H9 (cell line): ENCODE data around the gene PEX1. TPM values are rescaled to one million over a fixed set of nuclear protein-coding genes. Genes with fewer than 3 reads are reported as not detected.

Experiments used
- DNase-seq: peaks from one replicate; pipeline ENCODE4 v3.0.0-alpha.2; 2017
- H2AFZ ChIP-seq: one replicate; pipeline ENCODE4 v1.6.1; 2013; ENCODE audit warnings: mild to moderate bottlenecking, low read length, control low read depth, moderate library complexity
- H2AK5ac ChIP-seq: 2 replicates; pipeline ENCODE4 v1.6.1; 2013; ENCODE audit warnings: low read length, control low read depth, mixed read lengths; ENCODE audit not compliant: insufficient read length
- H2BK120ac ChIP-seq: one replicate; pipeline ENCODE4 v1.6.1; 2013; ENCODE audit warnings: low read depth, mild to moderate bottlenecking, low read length, control low read depth, inconsistent platforms; ENCODE audit not compliant: poor library complexity, severe bottlenecking
- H2BK12ac ChIP-seq: 2 replicates; pipeline ENCODE4 v1.6.1; 2013; ENCODE audit warnings: low read length, control low read depth, mixed read lengths, low read depth; ENCODE audit not compliant: insufficient read length
- H2BK15ac ChIP-seq: 2 replicates; pipeline ENCODE4 v1.6.1; 2013; ENCODE audit warnings: low read depth, low read length, control low read depth
- H2BK20ac ChIP-seq: one replicate; pipeline ENCODE4 v1.6.1; 2013; ENCODE audit warnings: low read depth, mild to moderate bottlenecking, low read length, control low read depth, inconsistent platforms; ENCODE audit not compliant: poor library complexity, severe bottlenecking
- H2BK5ac ChIP-seq: 2 replicates; pipeline ENCODE4 v1.6.1; 2013; ENCODE audit warnings: low read length, control low read depth, mixed read lengths; ENCODE audit not compliant: insufficient read length
- H3K14ac ChIP-seq: 2 replicates; pipeline ENCODE4 v1.6.1; 2013; ENCODE audit warnings: low read length, control low read depth; ENCODE audit not compliant: insufficient read depth
- H3K18ac ChIP-seq: 2 replicates; pipeline ENCODE4 v1.6.1; 2013; ENCODE audit warnings: low read depth, mild to moderate bottlenecking, mixed read lengths, low read length, control low read depth; ENCODE audit not compliant: insufficient read length
- H3K23ac ChIP-seq: 2 replicates; pipeline ENCODE4 v1.6.1; 2013; ENCODE audit warnings: low read length, control low read depth, mixed read lengths, low read depth; ENCODE audit not compliant: insufficient read length
- H3K23me2 ChIP-seq: 2 replicates; pipeline ENCODE4 v1.6.1; 2013; ENCODE audit warnings: low read depth, mild to moderate bottlenecking, mixed read lengths, low read length, control low read depth; ENCODE audit not compliant: insufficient read length, poor library complexity, severe bottlenecking
- H3K27ac ChIP-seq: 2 replicates; pipeline ENCODE4 v1.5.1; 2013; ENCODE audit warnings: low read length, control low read depth, mixed read lengths, low read depth; ENCODE audit not compliant: insufficient read length
- H3K27me3 ChIP-seq: 2 replicates; pipeline ENCODE4 v1.6.1; 2013; ENCODE audit warnings: low read length, control low read depth, inconsistent platforms; ENCODE audit not compliant: insufficient read depth
- H3K4ac ChIP-seq: 2 replicates; pipeline ENCODE4 v1.6.1; 2013; ENCODE audit warnings: low read depth, mild to moderate bottlenecking, control low read depth, inconsistent platforms, low read length, moderate library complexity
- H3K4me1 ChIP-seq: 2 replicates; pipeline ENCODE4 v1.6.1; 2013; ENCODE audit warnings: low read length, control low read depth, inconsistent platforms; ENCODE audit not compliant: insufficient read depth
- H3K4me2 ChIP-seq: 2 replicates; pipeline ENCODE4 v1.6.1; 2013; ENCODE audit warnings: low read length, control low read depth, mixed read lengths; ENCODE audit not compliant: insufficient read length, insufficient read depth
- H3K56ac ChIP-seq: 2 replicates; pipeline ENCODE4 v1.6.1; 2013; ENCODE audit warnings: low read depth, mild to moderate bottlenecking, mixed read lengths, low read length, control low read depth; ENCODE audit not compliant: insufficient read length
- H3K79me1 ChIP-seq: 2 replicates; pipeline ENCODE4 v1.6.1; 2013; ENCODE audit warnings: low read depth, mild to moderate bottlenecking, moderate library complexity, low read length, control low read depth, inconsistent platforms; ENCODE audit not compliant: insufficient read depth, poor library complexity, severe bottlenecking
- H3K79me2 ChIP-seq: 2 replicates; pipeline ENCODE4 v1.6.1; 2013; ENCODE audit warnings: low read length, control low read depth, inconsistent platforms; ENCODE audit not compliant: insufficient read depth
- H3K9ac ChIP-seq: 2 replicates; pipeline ENCODE4 v1.6.1; 2013; ENCODE audit warnings: low read length, control low read depth, mixed read lengths; ENCODE audit not compliant: insufficient read length; ENCODE audit errors: extremely low read depth
- H3K9me3 ChIP-seq: one replicate; pipeline ENCODE4 v1.6.1; 2013; ENCODE audit warnings: low read depth, low read length, inconsistent platforms; ENCODE audit not compliant: control insufficient read depth
- H3T11ph ChIP-seq: one replicate; pipeline ENCODE4 v1.6.1; 2013; ENCODE audit warnings: mild to moderate bottlenecking, low read length, control low read depth, inconsistent platforms
- H4K20me1 ChIP-seq: one replicate; pipeline ENCODE4 v1.6.1; 2013; ENCODE audit not compliant: control insufficient read depth, insufficient read length, insufficient read depth
- H4K5ac ChIP-seq: 2 replicates; pipeline ENCODE4 v1.6.1; 2013; ENCODE audit warnings: low read depth, mild to moderate bottlenecking, mixed read lengths, low read length, control low read depth; ENCODE audit not compliant: insufficient read length
- H4K8ac ChIP-seq: replicated peaks from 2 replicates; pipeline ENCODE4 v1.6.1; 2013; ENCODE audit warnings: low read length, control low read depth, mixed read lengths, low read depth; ENCODE audit not compliant: insufficient read length
- H4K91ac ChIP-seq: 2 replicates; pipeline ENCODE4 v1.6.1; 2013; ENCODE audit warnings: low read depth, mild to moderate bottlenecking, moderate library complexity, mixed read lengths, low read length, control low read depth; ENCODE audit not compliant: insufficient read length
- H3K27ac Mint-ChIP-seq, 3 experiments: 2 replicates in 2 of 3; 3 replicates in 1 of 3; pipeline ENCODE4 v1.8.0; 2020 to 2021; ENCODE audit warnings: mixed read lengths in 3 of 3, mild to moderate bottlenecking in 1 of 3, moderate library complexity in 1 of 3
- H3K27me3 Mint-ChIP-seq: 2 replicates; pipeline ENCODE4 v1.8.0; 2021; ENCODE audit warnings: low read depth, mild to moderate bottlenecking, moderate library complexity, mixed read lengths
- H3K36me3 Mint-ChIP-seq, 3 experiments: 2 replicates in 2 of 3; 3 replicates in 1 of 3; pipeline ENCODE4 v1.8.0; 2020 to 2021; ENCODE audit warnings: low read depth in 3 of 3, mixed read lengths in 3 of 3; ENCODE audit not compliant: insufficient read depth in 1 of 3
- H3K4me1 Mint-ChIP-seq, 2 experiments: 2 replicates each; pipeline ENCODE4 v1.8.0; 2020; ENCODE audit warnings: mixed read lengths in 2 of 2
- H3K4me3 Mint-ChIP-seq, 2 experiments: 2 replicates in 1 of 2; 3 replicates in 1 of 2; pipeline ENCODE4 v1.8.0; 2020 to 2021; ENCODE audit warnings: mild to moderate bottlenecking in 2 of 2, mixed read lengths in 2 of 2, moderate library complexity in 1 of 2
- H3K9me3 Mint-ChIP-seq, 2 experiments: 2 replicates in 1 of 2; 3 replicates in 1 of 2; pipeline ENCODE4 v1.8.0; 2020; ENCODE audit warnings: mild to moderate bottlenecking in 2 of 2, mixed read lengths in 2 of 2, moderate library complexity in 1 of 2
- WGBS: extraction: QIAGEN DNeasy Blood & Tissue Kit; methylation state at CpG from one replicate; pipeline ENCODE4 v1.1.7; 2013; ENCODE audit warnings: missing lambda C conversion rate, low lambda C conversion rate, mixed read lengths; ENCODE audit not compliant: insufficient read length; ENCODE audit errors: extremely low coverage; 5-methylcytosine and 5-hydroxymethylcytosine counted together
- total RNA-seq: library from RNA; stranded (reverse); gene quantifications from 2 replicates; pipeline ENCODE4 v1.2.1, GENCODE V29; 2021
- TF ChIP-seq, protein P1 (sequence below): fragments of 200-600 bp; sonication (generic); conservative IDR thresholded peaks from 3 replicates; pipeline ENCODE4 v1.8.0; 2021; ENCODE audit warnings: antibody characterized with exemption, mild to moderate bottlenecking

Gene PEX1
- total RNA-seq, 1 experiment from 2014 or later = 21.8 TPM

DNA sequence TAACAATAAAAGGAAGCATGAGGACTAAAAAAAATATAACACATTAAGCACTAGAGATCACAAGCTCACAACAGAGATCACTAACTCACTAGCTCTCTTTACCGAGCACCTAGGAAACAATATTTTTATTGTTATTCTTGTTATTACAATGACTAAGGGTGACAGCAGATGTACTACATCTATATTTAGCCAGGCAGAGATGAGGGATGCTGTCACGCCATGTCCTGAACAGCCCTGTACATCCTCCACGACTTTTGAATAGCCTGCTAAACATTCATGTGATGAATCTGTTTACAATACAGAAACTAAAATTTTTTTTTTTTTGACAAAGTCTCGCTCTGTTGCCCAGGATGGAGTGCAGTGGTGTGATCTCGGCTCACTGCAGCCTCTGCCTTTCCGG is 39.1 kb upstream of the PEX1 start:
- WGBS = no CpG with 5 or more reads among the region's 6 CpGs
- Histone ChIP-seq H2BK5ac (no peak overlapping the region), H3K23ac (no peak overlapping the region), H2AFZ (no peak overlapping the region), H2AK5ac (no peak overlapping the region), H3K27ac (no peak overlapping the region), H3K4me2 (no peak overlapping the region), H4K8ac (no peak overlapping the region), H2BK120ac (no peak overlapping the region), H4K91ac (no peak overlapping the region), H3K14ac (no peak overlapping the region), H4K20me1 (no peaks in the 10 kb centered on the region), H3K79me2 (no peaks in the 10 kb centered on the region), H2BK20ac (no peak overlapping the region), H3K9me3 (no peaks in the 10 kb centered on the region), H2BK15ac (no peak overlapping the region), H2BK12ac (no peak overlapping the region), H3K4ac (no peak overlapping the region), H3K79me1 (peaks cover 3% of the 10 kb centered on the region), H3K4me1 (no peaks in the 10 kb centered on the region), H3K23me2 (no peaks in the 10 kb centered on the region), H3K27me3 (no peaks in the 10 kb centered on the region), H4K5ac (no peak overlapping the region), H3K56ac (no peak overlapping the region), H3K18ac (no peak overlapping the region), H3T11ph (no peak overlapping the region), H3K9ac (no peak overlapping the region)
- Mint-ChIP-seq H3K36me3 (peaks cover 12 to 76% (median 58%) of the 10 kb centered on the region in 3 experiments; a peak in 5 of 7 replicates), H3K9me3 (no peaks in the 10 kb centered on the region), H3K4me3 (no peak overlapping the region), H3K4me1 (no peaks in the 10 kb centered on the region), H3K27me3 (no peaks in the 10 kb centered on the region), H3K27ac (no peak overlapping the region)
- TF ChIP-seq, protein P1, sequence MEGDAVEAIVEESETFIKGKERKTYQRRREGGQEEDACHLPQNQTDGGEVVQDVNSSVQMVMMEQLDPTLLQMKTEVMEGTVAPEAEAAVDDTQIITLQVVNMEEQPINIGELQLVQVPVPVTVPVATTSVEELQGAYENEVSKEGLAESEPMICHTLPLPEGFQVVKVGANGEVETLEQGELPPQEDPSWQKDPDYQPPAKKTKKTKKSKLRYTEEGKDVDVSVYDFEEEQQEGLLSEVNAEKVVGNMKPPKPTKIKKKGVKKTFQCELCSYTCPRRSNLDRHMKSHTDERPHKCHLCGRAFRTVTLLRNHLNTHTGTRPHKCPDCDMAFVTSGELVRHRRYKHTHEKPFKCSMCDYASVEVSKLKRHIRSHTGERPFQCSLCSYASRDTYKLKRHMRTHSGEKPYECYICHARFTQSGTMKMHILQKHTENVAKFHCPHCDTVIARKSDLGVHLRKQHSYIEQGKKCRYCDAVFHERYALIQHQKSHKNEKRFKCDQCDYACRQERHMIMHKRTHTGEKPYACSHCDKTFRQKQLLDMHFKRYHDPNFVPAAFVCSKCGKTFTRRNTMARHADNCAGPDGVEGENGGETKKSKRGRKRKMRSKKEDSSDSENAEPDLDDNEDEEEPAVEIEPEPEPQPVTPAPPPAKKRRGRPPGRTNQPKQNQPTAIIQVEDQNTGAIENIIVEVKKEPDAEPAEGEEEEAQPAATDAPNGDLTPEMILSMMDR = no peak
- no peak for DNase-seq
